HG02623 (cell line): Measurements from ENCODE around the gene C1orf116.

Source experiments
- ATAC-seq: cut with Tn5 transposase; IDR thresholded peaks from one replicate; pipeline ENCODE4 v1.9.1; 2021; ENCODE audit warnings: moderate library complexity; ENCODE audit not compliant: unreplicated experiment

Gene C1orf116

GRCh38 chr1:207020709-207021107 is 11.8 kb downstream of the C1orf116 start:
- no peak for ATAC-seq

- no peak for ATAC-seq
These were observed 12.4 kb downstream of the C1orf116 start for GRCh38 chr1:207020065-207020708.

GRCh38 chr1:207019661-207020060 is 12.9 kb downstream of the C1orf116 start:
- no peak for ATAC-seq

- no peak for ATAC-seq
These were observed 13.4 kb downstream of the C1orf116 start for GRCh38 chr1:207019161-207019560.

GRCh38 chr1:207018707-207019106 is 13.8 kb downstream of the C1orf116 start:
- no peak for ATAC-seq

GRCh38 chr1:207017615-207018559 is 14.7 kb downstream of the C1orf116 start:
- ATAC-seq: no peak

GRCh38 chr1:207015791-207016190 is 16.8 kb downstream of the C1orf116 start:
- no peak for ATAC-seq

- no peak for ATAC-seq
These were observed 17.8 kb downstream of the C1orf116 start for GRCh38 chr1:207014728-207015127.

GRCh38 chr1:207013321-207014085 is 19.1 kb downstream of the C1orf116 start:
- no peak for ATAC-seq

- ATAC-seq: no peak
These were observed 21.8 kb downstream of the C1orf116 start for GRCh38 chr1:207010726-207011125.

GRCh38 chr1:207009945-207010344 is 22.6 kb downstream of the C1orf116 start:
- ATAC-seq: no peak

- ATAC-seq: no peak
These were observed 23.2 kb downstream of the C1orf116 start for GRCh38 chr1:207009182-207009850.

- no peak for ATAC-seq
These were observed 25.1 kb downstream of the C1orf116 start for GRCh38 chr1:207007352-207008033.

GRCh38 chr1:207006914-207007313 is 25.6 kb downstream of the C1orf116 start:
- ATAC-seq: no peak

- no peak for ATAC-seq
These were observed 26.5 kb downstream of the C1orf116 start for GRCh38 chr1:207006083-207006482.

- ATAC-seq: no peak
These were observed 27.4 kb downstream of the C1orf116 start for GRCh38 chr1:207004931-207005830.

- no peak for ATAC-seq
These were observed 29.3 kb downstream of the C1orf116 start for GRCh38 chr1:207003210-207003609.

GRCh38 chr1:207002724-207003146 is 29.8 kb downstream of the C1orf116 start:
- ATAC-seq: no peak
